Measurements from ENCODE around the gene C1orf105.

- TF ChIP-seq CTCF (IDR thresholded peaks at IDR 0.05 in 8 of 11, conservative IDR thresholded peaks at IDR 0.05 in 3 of 11) (no peak), POLR2A (IDR thresholded peaks at IDR 0.05) (no peak)
Measured at GRCh38 chr1:172478485-172478884, 58.0 kb downstream of the C1orf105 start.

Measured in spleen (tissue), 7 donors.